Measurements from ENCODE around the gene DSC1.

The DSC1 gene

DNA sequence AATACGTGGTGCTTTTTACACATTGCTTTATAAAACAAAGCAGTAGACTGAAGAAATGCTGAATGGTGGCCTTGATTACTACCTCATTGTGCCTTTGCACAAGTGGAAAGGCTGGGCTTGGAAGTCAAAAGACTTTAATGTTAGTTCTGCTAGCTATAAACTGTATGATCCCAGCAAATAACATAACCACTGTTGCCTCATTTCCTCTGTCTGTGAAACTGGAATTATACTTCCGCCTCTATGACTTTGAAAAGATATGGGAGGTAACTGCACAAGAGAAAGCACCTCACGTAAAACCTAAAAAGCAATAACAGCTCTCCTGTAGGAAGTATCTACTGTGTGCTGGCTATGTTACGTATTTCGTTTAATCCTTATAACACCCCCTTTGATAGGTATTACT lies 43.4 kb upstream of the DSC1 start:
- peaks cover 50% of the 10 kb centered on the region in 2 experiments for H3K4me1 ChIP-seq (ENCODE audit: control insufficient read depth in 1 of 2, insufficient read depth in 1 of 2, low read depth in 1 of 2, low read length in 1 of 2)
- H3K36me3 ChIP-seq, result no peaks in the 10 kb centered on the region
- TF ChIP-seq CTCF (IDR thresholded peaks at IDR 0.05), result no peak
- peak overlapping the region; percentile 60 for H3K27ac ChIP-seq
- peak overlapping the region; percentile 2 to 18 for H3K4me3 ChIP-seq (ENCODE audit: low read depth in 1 of 2, low read length in 1 of 2)
- H3K27me3 ChIP-seq, result no peaks in the 10 kb centered on the region
- no peaks in the 10 kb centered on the region for H3K9me3 ChIP-seq

DNA sequence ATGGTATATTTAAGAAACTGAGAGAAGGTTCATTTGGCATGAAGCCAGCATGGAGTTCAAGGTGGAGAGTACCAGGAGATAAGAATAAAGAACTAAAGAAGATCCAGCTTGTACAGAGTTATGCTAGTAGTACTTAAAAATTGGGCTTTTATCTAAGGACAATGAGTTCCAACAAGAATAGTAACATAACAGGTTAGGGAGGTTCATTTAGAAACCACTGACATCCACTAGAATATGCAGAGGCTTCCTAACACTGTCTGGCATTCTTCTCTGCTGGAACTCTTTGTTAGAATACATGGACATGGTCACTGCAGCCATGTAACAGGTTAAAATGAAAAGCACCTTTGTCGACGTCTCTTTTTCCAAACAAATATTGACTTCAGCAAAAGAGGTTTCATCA lies 42.6 kb upstream of the DSC1 start:
- peak overlapping the region; percentile 60 for H3K27ac ChIP-seq
- no peaks in the 10 kb centered on the region for H3K36me3 ChIP-seq
- H3K9me3 ChIP-seq, result no peaks in the 10 kb centered on the region
- peaks cover 50% of the 10 kb centered on the region in 2 experiments for H3K4me1 ChIP-seq (ENCODE audit: control insufficient read depth in 1 of 2, insufficient read depth in 1 of 2, low read depth in 1 of 2, low read length in 1 of 2)
- no peaks in the 10 kb centered on the region for H3K27me3 ChIP-seq
- no peak overlapping the region for H3K4me3 ChIP-seq (ENCODE audit: low read depth in 1 of 2, low read length in 1 of 2)
- TF ChIP-seq CTCF (IDR thresholded peaks at IDR 0.05), result no peak

DNA sequence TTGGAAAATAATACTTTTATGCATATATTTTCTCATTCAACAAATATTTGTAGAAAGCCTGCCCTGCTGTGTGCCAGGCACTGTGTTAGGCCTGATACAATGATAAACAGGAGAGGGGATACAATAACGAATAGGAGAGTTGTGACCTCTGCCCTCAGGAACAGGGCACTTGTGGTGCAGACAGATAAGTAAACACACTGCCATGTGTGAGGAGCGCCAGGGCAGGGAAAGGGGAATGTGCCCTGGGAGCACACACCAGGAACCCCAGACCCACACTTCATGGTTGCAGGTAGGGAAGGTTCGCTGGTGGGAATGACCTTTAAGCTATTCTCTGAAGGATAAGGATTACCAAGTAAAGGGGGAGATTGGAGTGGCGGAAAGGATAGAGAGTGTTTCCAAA lies 42.2 kb upstream of the DSC1 start:
- H3K4me1 ChIP-seq (ENCODE audit: control insufficient read depth in 1 of 2, insufficient read depth in 1 of 2, low read depth in 1 of 2, low read length in 1 of 2), result peaks cover 50% of the 10 kb centered on the region in 2 experiments
- H3K36me3 ChIP-seq, result no peaks in the 10 kb centered on the region
- no peak overlapping the region for H3K27ac ChIP-seq
- TF ChIP-seq CTCF (IDR thresholded peaks at IDR 0.05), result no peak
- no peak overlapping the region for H3K4me3 ChIP-seq (ENCODE audit: low read depth in 1 of 2, low read length in 1 of 2)
- H3K27me3 ChIP-seq, result no peaks in the 10 kb centered on the region
- H3K9me3 ChIP-seq, result no peaks in the 10 kb centered on the region

- TF ChIP-seq CTCF (IDR thresholded peaks at IDR 0.05), result no peak
These were observed 41.5 kb upstream of the DSC1 start for GRCh38 chr18:31204166-31204565.

GRCh38 chr18:31203794-31204148 lies 41.1 kb upstream of the DSC1 start:
- Histone ChIP-seq H3K36me3 (no peaks in the 10 kb centered on the region), H3K27me3 (no peaks in the 10 kb centered on the region), H3K4me1 (ENCODE audit: control insufficient read depth in 1 of 2, insufficient read depth in 1 of 2, low read depth in 1 of 2, low read length in 1 of 2) (peaks cover 50% of the 10 kb centered on the region in 2 experiments), H3K9me3 (no peaks in the 10 kb centered on the region), H3K27ac (peak overlapping the region; percentile 75), H3K4me3 (ENCODE audit: low read depth in 1 of 2, low read length in 1 of 2) (peak overlapping the region; percentile 29 to 55)
- no peak for TF ChIP-seq CTCF (IDR thresholded peaks at IDR 0.05)

More at GRCh38 chr18:31204166-31204565, 41.5 kb upstream of the DSC1 start:
- Histone ChIP-seq H3K36me3 (no peaks in the 10 kb centered on the region), H3K4me1 (ENCODE audit: control insufficient read depth in 1 of 2, insufficient read depth in 1 of 2, low read depth in 1 of 2, low read length in 1 of 2) (peaks cover 50% of the 10 kb centered on the region in 2 experiments), H3K4me3 (ENCODE audit: low read depth in 1 of 2, low read length in 1 of 2) (peak overlapping the region; percentile 29 to 55), H3K9me3 (no peaks in the 10 kb centered on the region), H3K27me3 (no peaks in the 10 kb centered on the region), H3K27ac (peak overlapping the region; percentile 75)

Measured in neutrophil (primary cell).